ENCODE data around the gene ACIN1. TPM values are rescaled to one million over a fixed set of nuclear protein-coding genes. Genes with fewer than 3 reads are reported as not detected.

Gene ACIN1
- total and polyA plus RNA-seq, 2 of the 13 experiments (the other 11 are each of a cell fraction or from before 2014, with no cell fraction given) = 165 to 183 TPM

DNA sequence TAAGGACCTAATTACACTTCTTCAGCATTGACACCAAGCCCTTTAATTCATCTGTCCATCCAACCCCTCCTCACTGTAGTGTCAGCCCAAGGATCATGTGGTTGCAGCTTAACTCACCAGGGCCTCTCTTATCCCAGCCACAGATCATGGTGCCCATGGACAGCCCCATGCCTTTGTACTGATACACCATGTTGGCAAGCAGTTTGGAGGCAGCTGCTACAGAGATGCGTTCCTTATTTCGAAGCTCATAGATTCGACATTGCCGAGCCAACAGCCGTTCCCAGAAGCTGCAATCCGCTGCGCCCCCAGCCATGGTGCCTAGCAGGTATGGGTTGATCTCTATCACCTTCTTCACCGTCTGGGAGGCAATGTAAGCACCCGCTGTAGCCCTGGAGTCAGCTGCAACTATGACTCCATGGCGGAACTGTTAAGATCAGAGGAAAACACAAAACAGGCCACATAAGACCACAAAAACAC, 61.6 kb downstream of the ACIN1 start (continued):
- TF ChIP-seq FOXO1 (CRISPR knock-in tag; IDR thresholded peaks at IDR 0.05) (0 out of 2 replicates have a peak, but pooled peaks have one; percentile 36), TBP (CRISPR knock-in tag; IDR thresholded peaks at IDR 0.05) (no peak), RBM22 (optimal IDR thresholded peaks at IDR 0.05; ENCODE audit: low read length) (no peak), ATF7-NPFF (CRISPR knock-in tag; IDR thresholded peaks at IDR 0.05; ENCODE audit: low read depth) (no peak), ZNF782 (CRISPR knock-in tag; IDR thresholded peaks at IDR 0.05; ENCODE audit: borderline replicate concordance) (no peak; the same call in 1 of the 2 replicates), HCFC1 (IDR thresholded peaks at IDR 0.05; ENCODE audit: low read depth, low read length) (no peak), PHF8 (CRISPR knock-in tag; IDR thresholded peaks at IDR 0.05) (peak; percentile 34; the same call in 1 of the 2 replicates), THAP11 (CRISPR knock-in tag; IDR thresholded peaks at IDR 0.05) (no peak), MYNN (CRISPR knock-in tag; IDR thresholded peaks at IDR 0.05; ENCODE audit: low read depth) (no peak), SAFB2 (CRISPR knock-in tag; IDR thresholded peaks at IDR 0.05; ENCODE audit: borderline replicate concordance, low read depth) (no peak), ZBTB38 (CRISPR knock-in tag; IDR thresholded peaks at IDR 0.05) (peak; percentile 98), KLF11 (CRISPR knock-in tag; IDR thresholded peaks at IDR 0.05) (no peak), MAFG (CRISPR knock-in tag; IDR thresholded peaks at IDR 0.05) (no peak), ZNF850 (CRISPR knock-in tag; conservative IDR thresholded peaks at IDR 0.05) (no peak)
- TF ChIP-seq, protein P1, sequence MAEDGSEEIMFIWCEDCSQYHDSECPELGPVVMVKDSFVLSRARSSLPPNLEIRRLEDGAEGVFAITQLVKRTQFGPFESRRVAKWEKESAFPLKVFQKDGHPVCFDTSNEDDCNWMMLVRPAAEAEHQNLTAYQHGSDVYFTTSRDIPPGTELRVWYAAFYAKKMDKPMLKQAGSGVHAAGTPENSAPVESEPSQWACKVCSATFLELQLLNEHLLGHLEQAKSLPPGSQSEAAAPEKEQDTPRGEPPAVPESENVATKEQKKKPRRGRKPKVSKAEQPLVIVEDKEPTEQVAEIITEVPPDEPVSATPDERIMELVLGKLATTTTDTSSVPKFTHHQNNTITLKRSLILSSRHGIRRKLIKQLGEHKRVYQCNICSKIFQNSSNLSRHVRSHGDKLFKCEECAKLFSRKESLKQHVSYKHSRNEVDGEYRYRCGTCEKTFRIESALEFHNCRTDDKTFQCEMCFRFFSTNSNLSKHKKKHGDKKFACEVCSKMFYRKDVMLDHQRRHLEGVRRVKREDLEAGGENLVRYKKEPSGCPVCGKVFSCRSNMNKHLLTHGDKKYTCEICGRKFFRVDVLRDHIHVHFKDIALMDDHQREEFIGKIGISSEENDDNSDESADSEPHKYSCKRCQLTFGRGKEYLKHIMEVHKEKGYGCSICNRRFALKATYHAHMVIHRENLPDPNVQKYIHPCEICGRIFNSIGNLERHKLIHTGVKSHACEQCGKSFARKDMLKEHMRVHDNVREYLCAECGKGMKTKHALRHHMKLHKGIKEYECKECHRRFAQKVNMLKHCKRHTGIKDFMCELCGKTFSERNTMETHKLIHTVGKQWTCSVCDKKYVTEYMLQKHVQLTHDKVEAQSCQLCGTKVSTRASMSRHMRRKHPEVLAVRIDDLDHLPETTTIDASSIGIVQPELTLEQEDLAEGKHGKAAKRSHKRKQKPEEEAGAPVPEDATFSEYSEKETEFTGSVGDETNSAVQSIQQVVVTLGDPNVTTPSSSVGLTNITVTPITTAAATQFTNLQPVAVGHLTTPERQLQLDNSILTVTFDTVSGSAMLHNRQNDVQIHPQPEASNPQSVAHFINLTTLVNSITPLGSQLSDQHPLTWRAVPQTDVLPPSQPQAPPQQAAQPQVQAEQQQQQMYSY (CRISPR knock-in tag; IDR thresholded peaks at IDR 0.05) = no peak
- TF ChIP-seq, protein P2, sequence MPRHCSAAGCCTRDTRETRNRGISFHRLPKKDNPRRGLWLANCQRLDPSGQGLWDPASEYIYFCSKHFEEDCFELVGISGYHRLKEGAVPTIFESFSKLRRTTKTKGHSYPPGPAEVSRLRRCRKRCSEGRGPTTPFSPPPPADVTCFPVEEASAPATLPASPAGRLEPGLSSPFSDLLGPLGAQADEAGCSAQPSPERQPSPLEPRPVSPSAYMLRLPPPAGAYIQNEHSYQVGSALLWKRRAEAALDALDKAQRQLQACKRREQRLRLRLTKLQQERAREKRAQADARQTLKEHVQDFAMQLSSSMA (CRISPR knock-in tag; IDR thresholded peaks at IDR 0.05) = no peak
- TF ChIP-seq, protein P3, sequence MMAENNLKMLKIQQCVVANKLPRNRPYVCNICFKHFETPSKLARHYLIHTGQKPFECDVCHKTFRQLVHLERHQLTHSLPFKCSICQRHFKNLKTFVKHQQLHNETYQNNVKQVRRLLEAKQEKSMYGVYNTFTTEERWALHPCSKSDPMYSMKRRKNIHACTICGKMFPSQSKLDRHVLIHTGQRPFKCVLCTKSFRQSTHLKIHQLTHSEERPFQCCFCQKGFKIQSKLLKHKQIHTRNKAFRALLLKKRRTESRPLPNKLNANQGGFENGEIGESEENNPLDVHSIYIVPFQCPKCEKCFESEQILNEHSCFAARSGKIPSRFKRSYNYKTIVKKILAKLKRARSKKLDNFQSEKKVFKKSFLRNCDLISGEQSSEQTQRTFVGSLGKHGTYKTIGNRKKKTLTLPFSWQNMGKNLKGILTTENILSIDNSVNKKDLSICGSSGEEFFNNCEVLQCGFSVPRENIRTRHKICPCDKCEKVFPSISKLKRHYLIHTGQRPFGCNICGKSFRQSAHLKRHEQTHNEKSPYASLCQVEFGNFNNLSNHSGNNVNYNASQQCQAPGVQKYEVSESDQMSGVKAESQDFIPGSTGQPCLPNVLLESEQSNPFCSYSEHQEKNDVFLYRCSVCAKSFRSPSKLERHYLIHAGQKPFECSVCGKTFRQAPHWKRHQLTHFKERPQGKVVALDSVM (CRISPR knock-in tag; IDR thresholded peaks at IDR 0.05) = no peak
- TF ChIP-seq, protein P4, sequence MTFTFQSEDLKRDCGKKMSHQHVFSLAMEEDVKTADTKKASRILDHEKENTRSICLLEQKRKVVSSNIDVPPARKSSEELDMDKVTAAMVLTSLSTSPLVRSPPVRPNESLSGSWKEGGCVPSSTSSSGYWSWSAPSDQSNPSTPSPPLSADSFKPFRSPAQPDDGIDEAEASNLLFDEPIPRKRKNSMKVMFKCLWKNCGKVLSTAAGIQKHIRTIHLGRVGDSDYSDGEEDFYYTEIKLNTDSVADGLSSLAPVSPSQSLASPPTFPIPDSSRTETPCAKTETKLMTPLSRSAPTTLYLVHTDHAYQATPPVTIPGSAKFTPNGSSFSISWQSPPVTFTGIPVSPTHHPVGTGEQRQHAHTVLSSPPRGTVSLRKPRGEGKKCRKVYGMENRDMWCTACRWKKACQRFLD (CRISPR knock-in tag; IDR thresholded peaks at IDR 0.05; ENCODE audit: borderline replicate concordance) = peak; percentile 11; the same call in 1 of the 2 replicates
- TF ChIP-seq, protein P5, sequence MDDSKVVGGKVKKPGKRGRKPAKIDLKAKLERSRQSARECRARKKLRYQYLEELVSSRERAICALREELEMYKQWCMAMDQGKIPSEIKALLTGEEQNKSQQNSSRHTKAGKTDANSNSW (CRISPR knock-in tag; IDR thresholded peaks at IDR 0.05; ENCODE audit: borderline replicate concordance) = no peak

All from HepG2 (cell line).